ENCODE data around the gene KIF15. TPM values are rescaled to one million over a fixed set of nuclear protein-coding genes. Genes with fewer than 3 reads are reported as not detected.

The KIF15 gene
- total RNA-seq, 1 donor from 2014 or later: 1.7 TPM

DNA sequence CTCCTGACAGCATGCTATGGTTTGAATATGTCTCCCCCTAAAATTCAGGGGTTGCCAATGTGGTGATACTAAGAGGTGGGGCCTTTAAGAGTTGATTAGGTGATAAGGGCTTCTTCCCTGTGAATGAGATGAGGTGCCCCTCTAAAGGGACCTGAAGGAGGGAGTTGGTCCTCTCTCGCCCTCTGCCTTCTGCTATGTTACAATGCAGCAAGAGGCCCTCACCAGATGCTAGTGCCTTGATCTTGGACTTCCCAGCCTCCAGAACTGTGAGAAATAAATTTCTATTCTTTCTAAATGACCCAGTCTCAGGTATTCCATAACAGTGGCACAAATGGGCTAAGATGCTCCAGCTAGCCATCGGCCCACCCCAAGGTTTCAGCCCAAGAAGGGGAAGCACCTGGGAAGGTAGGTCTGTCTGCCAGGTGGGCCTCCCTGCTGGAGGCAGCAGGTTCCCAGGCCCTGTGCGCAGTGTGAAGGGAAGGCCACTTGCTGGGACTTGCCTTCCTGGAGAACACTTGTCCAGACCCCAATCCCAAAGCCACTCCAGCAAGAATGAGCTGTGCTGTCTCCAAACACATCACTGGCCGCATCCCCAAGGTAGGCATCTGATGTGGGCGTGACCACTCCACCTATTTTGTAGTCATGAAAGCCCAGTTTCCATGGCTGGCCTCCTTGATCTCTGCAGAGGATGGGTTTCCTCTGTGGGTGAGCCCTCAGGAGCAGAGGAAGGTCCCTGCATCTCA is 121.8 kb downstream of the KIF15 start:
- DNase-seq (ENCODE audit: low spot score): no peak

DNA sequence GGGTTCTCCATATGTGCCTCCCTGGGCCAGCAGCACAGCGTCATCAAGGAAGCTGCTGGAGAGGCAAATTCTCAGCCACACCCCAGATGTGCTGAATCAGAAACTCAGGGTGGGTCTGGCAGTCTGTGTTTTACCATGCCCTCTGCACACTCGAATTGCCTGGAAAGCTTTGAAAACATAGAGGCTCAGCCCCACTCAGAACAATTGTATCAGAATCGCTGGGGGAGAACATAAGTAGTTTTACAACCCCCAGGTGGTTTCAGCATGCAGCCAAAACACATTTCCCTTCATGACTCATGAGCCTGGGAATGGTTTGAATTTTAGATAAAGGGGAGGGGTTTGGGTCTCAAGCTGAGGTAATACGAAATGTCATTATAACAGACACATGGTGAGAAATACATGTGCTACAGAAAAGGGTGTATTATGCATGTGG is 122.4 kb downstream of the KIF15 start:
- DNase-seq (ENCODE audit: low spot score): no peak

- no peak for DNase-seq (ENCODE audit: low spot score)
These were observed 124.0 kb downstream of the KIF15 start for GRCh38 chr3:44885618-44886017.

GRCh38 chr3:44886561-44886960 is 125.0 kb downstream of the KIF15 start:
- DNase-seq (ENCODE audit: low spot score): no peak

DNA sequence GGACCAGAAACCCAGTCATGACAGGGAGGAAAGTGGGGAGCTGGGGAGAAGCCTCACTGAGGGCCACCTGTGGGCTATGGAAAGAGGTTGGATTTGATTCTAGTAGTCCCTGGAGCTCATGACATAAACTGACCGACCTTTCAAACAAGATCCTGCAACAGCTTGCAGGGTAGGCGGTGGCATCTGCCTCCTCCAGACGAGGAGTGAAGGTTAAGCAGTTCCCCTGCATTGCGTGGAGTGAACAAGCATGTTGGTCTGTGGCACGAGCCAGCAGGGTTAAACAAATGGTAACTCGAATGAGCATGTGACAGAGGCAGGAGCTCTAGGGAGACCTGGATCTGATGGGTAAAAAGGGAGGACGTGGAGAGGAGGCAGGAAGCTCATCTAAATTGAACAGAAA is 125.5 kb downstream of the KIF15 start:
- no peak for DNase-seq (ENCODE audit: low spot score)

DNA sequence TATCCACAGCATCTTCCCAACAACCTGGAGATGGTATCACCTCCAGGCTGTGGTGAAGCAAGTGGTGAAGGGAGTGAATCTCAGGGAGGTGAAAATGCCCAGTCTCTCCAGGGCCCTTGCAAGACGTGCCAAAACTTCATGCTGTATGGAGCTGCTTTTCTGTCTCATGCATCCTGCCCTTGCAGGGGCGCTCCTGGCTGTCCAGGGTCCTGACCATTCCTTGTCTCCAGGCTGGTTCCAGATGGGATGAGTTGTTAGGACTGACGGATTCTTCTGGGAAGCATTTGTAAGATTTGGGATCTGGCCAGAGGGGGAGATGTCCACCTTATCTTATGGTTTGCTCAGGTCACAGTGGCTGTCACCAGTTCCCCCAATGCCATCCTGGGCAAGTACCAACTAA is 128.7 kb downstream of the KIF15 start:
- DNase-seq (ENCODE audit: low spot score): no peak

GRCh38 chr3:44890852-44891251 is 129.3 kb downstream of the KIF15 start:
- no peak for DNase-seq (ENCODE audit: low spot score)

DNA sequence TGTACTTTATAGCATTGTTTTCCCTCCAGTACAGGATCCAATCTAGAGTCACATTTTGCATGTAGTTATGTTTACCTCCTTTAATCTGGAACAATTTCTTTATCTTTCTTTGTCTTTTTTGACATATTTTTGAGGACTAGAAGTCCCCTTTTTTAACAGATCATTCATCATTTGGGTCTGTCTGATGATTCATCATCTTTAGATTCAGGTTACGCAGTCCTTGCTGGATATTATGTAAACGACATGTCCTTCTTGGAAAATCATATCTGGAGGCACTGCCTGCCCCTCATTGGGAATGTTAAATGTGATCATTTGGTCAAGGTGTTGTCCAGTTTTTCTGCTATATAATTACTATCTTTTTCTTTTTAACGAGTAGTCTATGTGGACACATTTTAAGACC is 131.1 kb downstream of the KIF15 start:
- DNase-seq (ENCODE audit: low spot score): no peak

DNA sequence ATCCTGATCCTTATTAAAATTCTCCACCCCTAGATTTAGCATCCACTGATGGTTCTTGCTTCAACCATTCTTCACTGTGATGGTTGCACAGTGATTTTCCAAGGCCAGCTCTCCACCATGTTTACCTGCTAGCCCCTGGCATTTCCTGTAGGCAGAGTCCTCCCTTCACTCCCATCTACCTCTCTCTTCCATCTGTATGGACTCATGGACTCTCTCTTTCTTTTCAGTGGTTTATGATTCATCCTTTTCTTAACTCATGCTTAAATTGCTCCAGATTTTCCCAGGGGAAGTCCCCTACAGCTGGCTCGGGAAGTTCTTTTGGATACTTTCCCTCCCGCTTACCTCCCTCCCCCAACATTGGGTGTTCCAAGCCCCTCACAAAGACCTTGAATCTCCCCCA is 131.5 kb downstream of the KIF15 start:
- no peak for DNase-seq (ENCODE audit: low spot score)

DNA sequence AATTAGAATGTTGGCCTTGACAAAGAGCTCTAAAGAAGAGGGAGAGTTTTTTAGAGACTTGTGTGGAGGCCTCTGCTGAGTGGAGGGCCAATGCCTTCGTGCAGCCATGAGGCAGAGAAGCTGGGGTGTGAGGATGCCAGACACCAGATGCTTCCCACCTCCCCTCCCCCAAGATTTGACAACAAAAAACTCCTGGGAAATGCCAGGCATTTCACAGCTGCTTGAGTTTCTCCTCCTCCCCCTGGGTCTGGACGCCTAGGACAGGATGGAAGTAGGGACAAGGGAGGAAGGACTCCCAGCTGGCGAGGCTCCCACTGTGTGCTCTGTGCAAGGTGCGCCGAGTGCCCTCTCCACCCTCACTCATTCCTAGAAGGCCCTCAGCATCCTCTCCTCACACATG is 132.9 kb downstream of the KIF15 start:
- DNase-seq (ENCODE audit: low spot score): no peak

- DNase-seq (ENCODE audit: low spot score): no peak
These were observed 134.8 kb downstream of the KIF15 start for GRCh38 chr3:44896440-44896839.

GRCh38 chr3:44899683-44900367 is 138.2 kb downstream of the KIF15 start:
- no peak for DNase-seq (ENCODE audit: low spot score)

DNA sequence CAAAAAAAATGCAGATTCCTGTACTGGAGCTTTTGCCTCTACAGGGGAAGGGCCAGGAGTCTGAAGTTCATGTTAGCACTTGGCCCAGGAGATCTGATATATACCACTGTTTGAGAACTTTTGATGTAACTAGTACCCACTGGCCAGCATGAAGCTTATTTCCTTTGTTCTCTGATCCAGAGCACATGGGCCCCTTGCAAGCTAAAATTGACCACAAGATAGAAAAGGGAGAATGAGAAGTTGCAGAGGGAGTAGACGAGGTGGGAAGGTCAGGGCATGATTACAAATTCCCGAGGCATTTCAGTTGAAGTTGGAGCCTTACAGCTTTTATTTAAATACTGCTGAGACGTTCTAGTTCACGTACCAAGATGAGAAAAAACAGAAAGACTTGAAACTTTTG is 141.0 kb downstream of the KIF15 start:
- DNase-seq (ENCODE audit: low spot score): no peak

Other genes with a start within 250 kb of the KIF15 start
- gene ZKSCAN7, start 206.6 kb upstream of the KIF15 start, total RNA-seq: 6.4 TPM
- 5.6 TPM for gene ZNF660, start 176.8 kb upstream of the KIF15 start, total RNA-seq
- 17.5 TPM for gene ZNF197, start 136.8 kb upstream of the KIF15 start, total RNA-seq
- gene ZNF35, start 113.1 kb upstream of the KIF15 start, total RNA-seq: 8.4 TPM
- gene ZNF502, start 49.1 kb upstream of the KIF15 start, total RNA-seq: 5.5 TPM
- gene ZNF501, start 32.2 kb upstream of the KIF15 start, total RNA-seq: 5.6 TPM
- 25.8 TPM for gene KIAA1143, start 175 bp upstream of the KIF15 start, total RNA-seq
- gene TMEM42, start 100.1 kb downstream of the KIF15 start, total RNA-seq: 22.0 TPM
- gene TGM4, start 112.8 kb downstream of the KIF15 start, total RNA-seq: not detected
- gene ZDHHC3, start 214.4 kb downstream of the KIF15 start, total RNA-seq: 72.4 TPM
- gene EXOSC7, start 214.4 kb downstream of the KIF15 start, total RNA-seq: 24.7 TPM